ENCODE data around the gene GTF2IRD2.
"Not testable (repeated sequence)": the region's sequence is repeated elsewhere in the genome, so short reads cannot be mapped to it uniquely, and the experiment has no call there.

- TF ChIP-seq, protein P1, sequence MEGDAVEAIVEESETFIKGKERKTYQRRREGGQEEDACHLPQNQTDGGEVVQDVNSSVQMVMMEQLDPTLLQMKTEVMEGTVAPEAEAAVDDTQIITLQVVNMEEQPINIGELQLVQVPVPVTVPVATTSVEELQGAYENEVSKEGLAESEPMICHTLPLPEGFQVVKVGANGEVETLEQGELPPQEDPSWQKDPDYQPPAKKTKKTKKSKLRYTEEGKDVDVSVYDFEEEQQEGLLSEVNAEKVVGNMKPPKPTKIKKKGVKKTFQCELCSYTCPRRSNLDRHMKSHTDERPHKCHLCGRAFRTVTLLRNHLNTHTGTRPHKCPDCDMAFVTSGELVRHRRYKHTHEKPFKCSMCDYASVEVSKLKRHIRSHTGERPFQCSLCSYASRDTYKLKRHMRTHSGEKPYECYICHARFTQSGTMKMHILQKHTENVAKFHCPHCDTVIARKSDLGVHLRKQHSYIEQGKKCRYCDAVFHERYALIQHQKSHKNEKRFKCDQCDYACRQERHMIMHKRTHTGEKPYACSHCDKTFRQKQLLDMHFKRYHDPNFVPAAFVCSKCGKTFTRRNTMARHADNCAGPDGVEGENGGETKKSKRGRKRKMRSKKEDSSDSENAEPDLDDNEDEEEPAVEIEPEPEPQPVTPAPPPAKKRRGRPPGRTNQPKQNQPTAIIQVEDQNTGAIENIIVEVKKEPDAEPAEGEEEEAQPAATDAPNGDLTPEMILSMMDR (IDR thresholded peaks at IDR 0.05): not testable (repeated sequence)
- not testable (repeated sequence) for TF ChIP-seq EZH2 (IDR thresholded peaks at IDR 0.05; ENCODE audit: borderline replicate concordance, insufficient read depth, low read depth, low read length, poor library complexity, severe bottlenecking)
Observed at GRCh38 chr7:74890158-74891123, 39.0 kb upstream of the GTF2IRD2 start.

Measured in B cell (primary cell).